ENCODE results near the gene PRPF6. TPM values are rescaled to one million over a fixed set of nuclear protein-coding genes. Genes with fewer than 3 reads are reported as not detected.
A peak's percentile ranks its signal among the peaks of the same experiment; 100 is the strongest.

Gene PRPF6
- total and polyA plus RNA-seq, 2 of the 13 experiments (the other 11 are each of a cell fraction or from before 2014, with no cell fraction given) = 63.7 to 101 TPM

- no peak for TF ChIP-seq ZBTB21 (CRISPR knock-in tag; IDR thresholded peaks at IDR 0.05)
- TF ChIP-seq ZNF431 (CRISPR knock-in tag; IDR thresholded peaks at IDR 0.05; ENCODE audit: borderline replicate concordance, low read depth) = no peak; the same call in 1 of the 2 replicates
- no peak for TF ChIP-seq SIX4 (CRISPR knock-in tag; IDR thresholded peaks at IDR 0.05)
- TF ChIP-seq ATF7-NPFF (CRISPR knock-in tag; IDR thresholded peaks at IDR 0.05; ENCODE audit: low read depth) = no peak
- no peak for TF ChIP-seq ZNF282 (IDR thresholded peaks at IDR 0.05; ENCODE audit: partially characterized antibody)
- TF ChIP-seq ZSCAN21 (CRISPR knock-in tag; IDR thresholded peaks at IDR 0.05; ENCODE audit: borderline replicate concordance) = peak; percentile 63; the same call in 1 of the 2 replicates
- no peak for TF ChIP-seq RFX3 (CRISPR knock-in tag; IDR thresholded peaks at IDR 0.05)
- no peak for TF ChIP-seq ZFP62 (CRISPR knock-in tag; IDR thresholded peaks at IDR 0.05)
- no peak; the same call in 1 of the 2 replicates for TF ChIP-seq RAD21 (CRISPR knock-in tag; IDR thresholded peaks at IDR 0.05)
- TF ChIP-seq SALL2 (CRISPR knock-in tag; IDR thresholded peaks at IDR 0.05) = peak; percentile 76; the same call in 1 of the 2 replicates
- TF ChIP-seq ZNF367 (CRISPR knock-in tag; IDR thresholded peaks at IDR 0.05; ENCODE audit: borderline replicate concordance) = no peak
- no peak for TF ChIP-seq SP1 (IDR thresholded peaks at IDR 0.05)
- no peak; the same call in 1 of the 2 replicates for TF ChIP-seq SP1 (CRISPR knock-in tag; IDR thresholded peaks at IDR 0.05)
- no peak; a peak in 1 of 4 replicates for TF ChIP-seq KLF16 (CRISPR knock-in tag; IDR thresholded peaks at IDR 0.05)
- no peak; the same call in 1 of the 2 replicates for TF ChIP-seq CCDC6 (CRISPR knock-in tag; IDR thresholded peaks at IDR 0.05)
- no peak for TF ChIP-seq KLF12 (CRISPR knock-in tag; IDR thresholded peaks at IDR 0.05; ENCODE audit: borderline replicate concordance)
- TF ChIP-seq HNF1B (CRISPR knock-in tag; IDR thresholded peaks at IDR 0.05) = no peak
- TF ChIP-seq, protein P1, sequence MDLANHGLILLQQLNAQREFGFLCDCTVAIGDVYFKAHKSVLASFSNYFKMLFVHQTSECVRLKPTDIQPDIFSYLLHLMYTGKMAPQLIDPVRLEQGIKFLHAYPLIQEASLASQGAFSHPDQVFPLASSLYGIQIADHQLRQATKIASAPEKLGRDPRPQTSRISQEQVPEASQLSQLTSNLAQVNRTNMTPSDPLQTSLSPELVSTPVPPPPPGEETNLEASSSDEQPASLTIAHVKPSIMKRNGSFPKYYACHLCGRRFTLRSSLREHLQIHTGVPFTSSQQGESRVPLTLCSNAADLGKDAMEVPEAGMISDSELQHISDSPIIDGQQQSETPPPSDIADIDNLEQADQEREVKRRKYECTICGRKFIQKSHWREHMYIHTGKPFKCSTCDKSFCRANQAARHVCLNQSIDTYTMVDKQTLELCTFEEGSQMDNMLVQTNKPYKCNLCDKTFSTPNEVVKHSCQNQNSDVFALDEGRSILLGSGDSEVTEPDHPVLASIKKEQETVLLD (CRISPR knock-in tag; IDR thresholded peaks at IDR 0.05; ENCODE audit: low read depth) = no peak
- TF ChIP-seq NCOA5 (CRISPR knock-in tag; IDR thresholded peaks at IDR 0.05) = no peak
- TF ChIP-seq, protein P2, sequence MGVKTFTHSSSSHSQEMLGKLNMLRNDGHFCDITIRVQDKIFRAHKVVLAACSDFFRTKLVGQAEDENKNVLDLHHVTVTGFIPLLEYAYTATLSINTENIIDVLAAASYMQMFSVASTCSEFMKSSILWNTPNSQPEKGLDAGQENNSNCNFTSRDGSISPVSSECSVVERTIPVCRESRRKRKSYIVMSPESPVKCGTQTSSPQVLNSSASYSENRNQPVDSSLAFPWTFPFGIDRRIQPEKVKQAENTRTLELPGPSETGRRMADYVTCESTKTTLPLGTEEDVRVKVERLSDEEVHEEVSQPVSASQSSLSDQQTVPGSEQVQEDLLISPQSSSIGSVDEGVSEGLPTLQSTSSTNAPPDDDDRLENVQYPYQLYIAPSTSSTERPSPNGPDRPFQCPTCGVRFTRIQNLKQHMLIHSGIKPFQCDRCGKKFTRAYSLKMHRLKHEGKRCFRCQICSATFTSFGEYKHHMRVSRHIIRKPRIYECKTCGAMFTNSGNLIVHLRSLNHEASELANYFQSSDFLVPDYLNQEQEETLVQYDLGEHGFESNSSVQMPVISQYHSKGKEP (CRISPR knock-in tag; IDR thresholded peaks at IDR 0.05) = no peak
- TF ChIP-seq FOXC1 (CRISPR knock-in tag; IDR thresholded peaks at IDR 0.05; ENCODE audit: borderline replicate concordance) = peak; percentile 62; the same call in 1 of the 2 replicates
- no peak for TF ChIP-seq KDM1A (CRISPR knock-in tag; IDR thresholded peaks at IDR 0.05)
- TF ChIP-seq ZNF850 (CRISPR knock-in tag; conservative IDR thresholded peaks at IDR 0.05) = no peak
- no peak for TF ChIP-seq RARG (CRISPR knock-in tag; IDR thresholded peaks at IDR 0.05; ENCODE audit: low read depth)
- TF ChIP-seq, protein P3, sequence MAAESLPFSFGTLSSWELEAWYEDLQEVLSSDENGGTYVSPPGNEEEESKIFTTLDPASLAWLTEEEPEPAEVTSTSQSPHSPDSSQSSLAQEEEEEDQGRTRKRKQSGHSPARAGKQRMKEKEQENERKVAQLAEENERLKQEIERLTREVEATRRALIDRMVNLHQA (CRISPR knock-in tag; IDR thresholded peaks at IDR 0.05) = no peak
- TF ChIP-seq, protein P4, sequence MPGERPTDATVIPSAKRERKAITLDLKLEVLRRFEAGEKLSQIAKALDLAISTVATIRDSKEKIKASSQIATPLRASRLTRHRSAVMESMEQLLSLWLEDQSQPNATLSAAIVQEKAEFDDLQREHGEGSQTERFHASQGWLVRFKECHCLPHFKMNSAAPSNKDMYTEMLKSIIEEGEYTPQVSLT (CRISPR knock-in tag; IDR thresholded peaks at IDR 0.05; ENCODE audit: borderline replicate concordance, low read depth) = no peak
Observed at GRCh38 chr20:64023361-64024140, 42.6 kb downstream of the PRPF6 start (continued).

Measured in HepG2 (cell line).